ENCODE results near the gene CDK6. TPM values are rescaled to one million over a fixed set of nuclear protein-coding genes. Genes with fewer than 3 reads are reported as not detected.

The CDK6 gene
- total and polyA plus RNA-seq, 9 of the 15 experiments (the other 6 are each of a cell fraction or from before 2014, with no cell fraction given) = 7.6 to 109 (median 44.4) TPM

- TF ChIP-seq NR2C2 (CRISPR knock-in tag; IDR thresholded peaks at IDR 0.05) (no peak), NR2C2 (tag; IDR thresholded peaks at IDR 0.05) (0 out of 2 replicates have a peak, but pooled peaks have one; percentile 19), NFXL1 (CRISPR knock-in tag; IDR thresholded peaks at IDR 0.05) (no peak), KDM1A (IDR thresholded peaks at IDR 0.05) (peak in 1 of 2 experiments; percentile 28; a peak in 2 of 4 replicates), HDAC1 (IDR thresholded peaks at IDR 0.05) (peak in 1 of 2 experiments; percentile 64; a peak in 1 of 4 replicates), CBX3 (IDR thresholded peaks at IDR 0.05; ENCODE audit: borderline replicate concordance in 1 of 2, low read length in 2 of 2) (peak in 1 of 2 experiments; percentile 31; a peak in 1 of 3 replicates), TEAD4 (IDR thresholded peaks at IDR 0.05; ENCODE audit: low read length) (peak; percentile 57; the same call in 1 of the 2 replicates), TEAD4 (CRISPR knock-in tag; IDR thresholded peaks at IDR 0.05; ENCODE audit: borderline replicate concordance) (no peak), MCM5 (IDR thresholded peaks at IDR 0.05; ENCODE audit: low read depth) (no peak), ZBTB49 (CRISPR knock-in tag; IDR thresholded peaks at IDR 0.05; ENCODE audit: borderline replicate concordance) (no peak), HCFC1 (IDR thresholded peaks at IDR 0.05; ENCODE audit: low read depth, low read length) (0 out of 2 replicates have a peak, but pooled peaks have one; percentile 9), FOS (IDR thresholded peaks at IDR 0.05; ENCODE audit: extremely low read depth, insufficient read length) (peak; percentile 54), ZNF384 (IDR thresholded peaks at IDR 0.05; ENCODE audit: low read depth, low read length) (peak; percentile 97), CREBBP (IDR thresholded peaks at IDR 0.05; ENCODE audit: low read depth, low read length) (no peak), ZNF175 (CRISPR knock-in tag; IDR thresholded peaks at IDR 0.05; ENCODE audit: low read depth) (peak; percentile 63; the same call in 1 of the 2 replicates), HINFP (tag; conservative IDR thresholded peaks at IDR 0.05; ENCODE audit: low read depth) (no peak), ARID1B (IDR thresholded peaks at IDR 0.05) (peak; percentile 72), SMARCE1 (IDR thresholded peaks at IDR 0.05) (peak; percentile 65), STAT5A (IDR thresholded peaks at IDR 0.05; ENCODE audit: borderline replicate concordance, low read length) (peak; percentile 35; the same call in 1 of the 2 replicates), RCOR1 (IDR thresholded peaks at IDR 0.05; ENCODE audit: borderline replicate concordance in 1 of 2, low read depth in 2 of 2, low read length in 2 of 2) (0 out of 4 replicates have a peak, but pooled peaks of 1 of the 2 experiments have one; percentile 11), DPF2 (IDR thresholded peaks at IDR 0.05) (peak; percentile 78), EP300 (IDR thresholded peaks at IDR 0.05; ENCODE audit: low read length) (peak; percentile 44; the same call in 1 of the 2 replicates), CBFA2T2 (conservative IDR thresholded peaks at IDR 0.05) (peak; percentile 43), FOXK2 (conservative IDR thresholded peaks at IDR 0.05 in 1 of 2, IDR thresholded peaks at IDR 0.05 in 1 of 2; ENCODE audit: low read depth in 2 of 2) (peak in 1 of 2 experiments; percentile 60; a peak in 2 of 4 replicates), NCOR1 (IDR thresholded peaks at IDR 0.05) (peak; percentile 34; the same call in 1 of the 2 replicates), JUN (IDR thresholded peaks at IDR 0.05; ENCODE audit: borderline replicate concordance, low read depth, low read length) (peak; percentile 88), JUN (CRISPR knock-in tag; IDR thresholded peaks at IDR 0.05; ENCODE audit: borderline replicate concordance) (no peak)
These were observed 203.0 kb downstream of the CDK6 start (continued) for GRCh38 chr7:92633211-92633906.

Data from K562 (cell line).